Sigmoid colon (tissue), 3 donors: ENCODE data around the gene S100A7.

Experiments used
- CTCF ChIP-seq, 4 experiments: fragments of 450-650 bp in 3 of 4; fragments of 200-600 bp in 1 of 4; IDR thresholded peaks; one replicate each; pipeline ENCODE4 v1.5.1; 2016 to 2019; ENCODE audit warnings: antibody characterized with exemption in 4 of 4, mild to moderate bottlenecking in 3 of 4, moderate library complexity in 2 of 4
- POLR2A ChIP-seq, 2 donors: fragments of 450-650 bp; IDR thresholded peaks; one replicate each; pipeline ENCODE4 v1.6.1; 2016; ENCODE audit warnings: antibody characterized with exemption in 2 of 2, mild to moderate bottlenecking in 2 of 2, moderate library complexity in 2 of 2

- TF ChIP-seq CTCF (IDR thresholded peaks at IDR 0.05): no peak
- no peak for TF ChIP-seq POLR2A (IDR thresholded peaks at IDR 0.05)
Observed at GRCh38 chr1:153438599-153438998, 21.9 kb downstream of the S100A7 start.
